Activated CD8-positive, alpha-beta memory T cell treated with anti-CD3 and anti-CD28 coated beads, Interleukin-2, amount 50 U/mL, for 24 hours (primary cell): ENCODE results near the gene ISCA1.
"Not testable (repeated sequence)": the region's sequence is repeated elsewhere in the genome, so short reads cannot be mapped to it uniquely, and the experiment has no call there.

Experiments used
- DNase-seq: peaks from one replicate; pipeline ENCODE4 v3.0.0-alpha.2; 2020; ENCODE audit errors: extremely low read depth

Gene ISCA1

GRCh38 chr9:86282077-86282978 is at the start of gene ISCA1:
TSS of gene ISCA1 (minus strand) at chr9:86282538. CDS start at chr9:86282458, 80 bp downstream.
- DNase-seq = peak; percentile 93

GRCh38 chr9:86330186-86330585 is 47.8 kb upstream of the ISCA1 start:
- DNase-seq = no peak

GRCh38 chr9:86329649-86330048 is 47.3 kb upstream of the ISCA1 start:
- DNase-seq = no peak

GRCh38 chr9:86328156-86328555 is 45.8 kb upstream of the ISCA1 start:
- DNase-seq = no peak

GRCh38 chr9:86326536-86326935 is 44.2 kb upstream of the ISCA1 start:
- no peak for DNase-seq

GRCh38 chr9:86324901-86325300 is 42.6 kb upstream of the ISCA1 start:
- DNase-seq = no peak

GRCh38 chr9:86324308-86324707 is 42.0 kb upstream of the ISCA1 start:
- DNase-seq = no peak

- no peak for DNase-seq
Observed at GRCh38 chr9:86322973-86323644, 40.8 kb upstream of the ISCA1 start.

GRCh38 chr9:86321373-86321772 is 39.0 kb upstream of the ISCA1 start:
- no peak for DNase-seq

- no peak for DNase-seq
Observed at GRCh38 chr9:86318187-86318586, 35.8 kb upstream of the ISCA1 start.

- no peak for DNase-seq
Observed at GRCh38 chr9:86315078-86315477, 32.7 kb upstream of the ISCA1 start.

- not testable (repeated sequence) for DNase-seq
Observed at GRCh38 chr9:86312959-86313358, 30.6 kb upstream of the ISCA1 start.

GRCh38 chr9:86308687-86309086 is 26.3 kb upstream of the ISCA1 start:
- no peak for DNase-seq

- no peak for DNase-seq
Observed at GRCh38 chr9:86304236-86304730, 21.9 kb upstream of the ISCA1 start.

- no peak for DNase-seq
Observed at GRCh38 chr9:86303316-86303975, 21.1 kb upstream of the ISCA1 start.

- no peak for DNase-seq
Observed at GRCh38 chr9:86301686-86302085, 19.3 kb upstream of the ISCA1 start.

GRCh38 chr9:86300701-86301100 is 18.4 kb upstream of the ISCA1 start:
- DNase-seq = no peak

- DNase-seq = no peak
Observed at GRCh38 chr9:86298873-86299272, 16.5 kb upstream of the ISCA1 start.

- not testable (repeated sequence) for DNase-seq
Observed at GRCh38 chr9:86290341-86290740, 8.0 kb upstream of the ISCA1 start.

- no peak for DNase-seq
Observed at GRCh38 chr9:86288499-86289198, 6.3 kb upstream of the ISCA1 start.

GRCh38 chr9:86287013-86287412 is 4.7 kb upstream of the ISCA1 start:
- no peak for DNase-seq

- DNase-seq = no peak
Observed at GRCh38 chr9:86286278-86286677, 3.9 kb upstream of the ISCA1 start.
